KMS-11 (cell line): Measurements from ENCODE around the gene HS6ST2.

Experiments
- H2AFZ ChIP-seq: fragments of 200-600 bp; sonication (generic); 2 replicates; pipeline ENCODE4 v1.6.1; 2016; ENCODE audit warnings: antibody characterized with exemption, mixed run types, low read depth
- H3K27ac ChIP-seq: fragments of 200-600 bp; sonication (generic); 2 replicates; pipeline ENCODE4 v1.6.1; 2016; ENCODE audit warnings: mild to moderate bottlenecking, mixed run types
- H3K27me3 ChIP-seq: fragments of 200-600 bp; sonication (generic); 2 replicates; pipeline ENCODE4 v1.6.1; 2017; ENCODE audit warnings: mild to moderate bottlenecking, low read depth, mixed run types, moderate library complexity; ENCODE audit not compliant: insufficient read depth
- H3K36me3 ChIP-seq: fragments of 200-600 bp; sonication (generic); 2 replicates; pipeline ENCODE4 v1.6.1; 2017; ENCODE audit warnings: mild to moderate bottlenecking, mixed run types; ENCODE audit not compliant: insufficient read depth
- H3K4me1 ChIP-seq: fragments of 200-600 bp; sonication (generic); 2 replicates; pipeline ENCODE4 v1.6.1; 2016; ENCODE audit warnings: mild to moderate bottlenecking, low read depth, mixed run types; ENCODE audit not compliant: poor library complexity, severe bottlenecking
- H3K4me2 ChIP-seq: fragments of 200-600 bp; sonication (generic); 2 replicates; pipeline ENCODE4 v1.7.0; 2016; ENCODE audit warnings: mild to moderate bottlenecking, mixed run types
- H3K4me3 ChIP-seq: fragments of 200-600 bp; sonication (generic); IDR thresholded peaks from 2 replicates; pipeline ENCODE4 v1.6.1; 2017; ENCODE audit warnings: low read depth, low read length, mixed read lengths; ENCODE audit not compliant: insufficient read depth
- H3K79me2 ChIP-seq: fragments of 200-600 bp; sonication (generic); 2 replicates; pipeline ENCODE4 v1.6.1; 2016; ENCODE audit warnings: low read depth, mixed run types; ENCODE audit not compliant: insufficient read depth
- H3K9ac ChIP-seq: fragments of 200-600 bp; sonication (generic); 2 replicates; pipeline ENCODE4 v1.6.1; 2016; ENCODE audit warnings: mild to moderate bottlenecking, mixed run types
- H4K20me1 ChIP-seq: fragments of 200-600 bp; sonication (generic); 2 replicates; pipeline ENCODE4 v1.6.1; 2016; ENCODE audit warnings: mild to moderate bottlenecking, mixed run types; ENCODE audit not compliant: insufficient read depth
- CTCF ChIP-seq: fragments of 200-600 bp; sonication (generic); conservative IDR thresholded peaks from 2 replicates; pipeline ENCODE4 v1.6.1; 2017; ENCODE audit warnings: low read depth, mild to moderate bottlenecking, antibody characterized with exemption, low read length, moderate library complexity, mixed read lengths

The HS6ST2 gene

DNA sequence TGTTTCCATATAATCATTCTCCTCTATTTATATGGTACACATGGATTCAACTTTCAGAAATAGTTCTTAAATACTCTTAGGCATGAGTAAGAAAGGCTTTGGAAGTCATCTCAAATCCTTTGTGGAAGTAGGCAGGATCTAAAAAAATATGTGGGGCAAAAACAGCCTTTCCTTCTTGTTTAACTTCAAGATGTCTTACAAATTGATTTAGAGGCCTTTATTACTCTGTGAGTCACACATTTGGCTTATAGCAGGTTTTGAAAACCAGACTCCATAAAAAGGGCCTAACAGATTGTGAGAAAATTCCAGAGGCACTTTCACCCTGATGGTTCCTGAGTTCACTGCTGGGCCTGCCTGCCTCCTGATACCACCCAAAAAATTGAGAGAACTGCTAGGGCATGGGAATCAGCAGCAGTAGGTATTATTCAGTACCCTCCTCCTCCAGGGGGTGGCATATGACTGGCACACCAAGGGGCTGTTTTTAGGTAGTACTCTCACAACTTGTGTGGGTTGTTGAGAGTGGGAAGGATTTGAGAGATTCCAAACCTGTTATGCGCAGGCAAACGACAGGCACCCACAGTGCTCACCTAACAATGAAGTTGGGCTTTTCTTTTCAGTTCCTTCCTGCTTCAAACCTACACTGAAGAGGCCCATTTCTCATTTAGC is 306.9 kb downstream of the HS6ST2 start:
- Histone ChIP-seq H3K9ac (no peak overlapping the region), H3K27me3 (no peaks in the 10 kb centered on the region), H3K4me1 (no peaks in the 10 kb centered on the region), H3K36me3 (no peaks in the 10 kb centered on the region), H3K27ac (no peak overlapping the region), H2AFZ (no peak overlapping the region), H3K4me3 (no peak overlapping the region), H3K79me2 (no peaks in the 10 kb centered on the region), H3K4me2 (no peak overlapping the region), H4K20me1 (no peaks in the 10 kb centered on the region)
- TF ChIP-seq CTCF: no peak

DNA sequence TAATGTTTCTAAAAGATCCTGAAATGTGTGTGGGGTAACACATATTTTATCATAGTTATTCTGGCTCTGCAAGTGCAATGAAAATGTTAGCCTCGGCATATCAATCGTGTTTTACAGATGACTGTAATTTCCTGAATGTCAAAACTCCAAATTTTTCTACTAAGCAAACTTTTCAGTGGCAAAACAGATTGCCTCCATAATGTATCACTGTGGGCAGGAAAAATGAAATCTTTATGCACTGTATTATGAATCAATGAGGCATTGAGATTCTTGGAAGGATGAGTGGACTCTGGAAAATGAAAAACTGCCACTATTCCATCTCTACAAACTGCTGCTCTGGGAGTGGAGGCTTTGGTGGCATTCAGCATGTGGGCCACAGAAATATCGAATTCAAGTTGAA is 309.5 kb downstream of the HS6ST2 start:
- Histone ChIP-seq H3K27me3 (no peaks in the 10 kb centered on the region), H3K4me3 (no peak overlapping the region), H3K9ac (no peak overlapping the region), H2AFZ (no peak overlapping the region), H3K27ac (no peak overlapping the region), H3K4me1 (no peaks in the 10 kb centered on the region), H3K36me3 (no peaks in the 10 kb centered on the region), H3K79me2 (no peaks in the 10 kb centered on the region), H3K4me2 (no peak overlapping the region), H4K20me1 (no peaks in the 10 kb centered on the region)
- TF ChIP-seq CTCF: no peak

- H3K79me2 ChIP-seq: no peaks in the 10 kb centered on the region
- no peak overlapping the region for H2AFZ ChIP-seq
- no peaks in the 10 kb centered on the region for H3K27me3 ChIP-seq
- TF ChIP-seq CTCF: no peak
- H3K4me3 ChIP-seq: no peak overlapping the region
- H3K4me2 ChIP-seq: no peak overlapping the region
- H3K36me3 ChIP-seq: no peaks in the 10 kb centered on the region
- no peak overlapping the region for H3K9ac ChIP-seq
- no peaks in the 10 kb centered on the region for H3K4me1 ChIP-seq
- no peaks in the 10 kb centered on the region for H4K20me1 ChIP-seq
- H3K27ac ChIP-seq: no peak overlapping the region
Observed at GRCh38 chrX:132639446-132639845, 319.0 kb downstream of the HS6ST2 start.

GRCh38 chrX:132638313-132638712 is 320.1 kb downstream of the HS6ST2 start:
- Histone ChIP-seq H3K36me3 (no peaks in the 10 kb centered on the region), H2AFZ (no peak overlapping the region), H3K79me2 (no peaks in the 10 kb centered on the region), H3K4me2 (no peak overlapping the region), H4K20me1 (no peaks in the 10 kb centered on the region), H3K27ac (no peak overlapping the region), H3K9ac (no peak overlapping the region), H3K4me1 (no peaks in the 10 kb centered on the region), H3K4me3 (no peak overlapping the region), H3K27me3 (no peaks in the 10 kb centered on the region)
- no peak for TF ChIP-seq CTCF
